GM18502 (cell line): Measurements from ENCODE around the gene CLK2.

Experiments used
- ATAC-seq: cut with Tn5 transposase; IDR thresholded peaks from one replicate; pipeline ENCODE4 v1.9.1; 2021; ENCODE audit warnings: mild to moderate bottlenecking; ENCODE audit not compliant: unreplicated experiment, poor library complexity

The CLK2 gene

GRCh38 chr1:155269381-155269780 lies 3.9 kb downstream of the CLK2 start:
- no peak for ATAC-seq

DNA sequence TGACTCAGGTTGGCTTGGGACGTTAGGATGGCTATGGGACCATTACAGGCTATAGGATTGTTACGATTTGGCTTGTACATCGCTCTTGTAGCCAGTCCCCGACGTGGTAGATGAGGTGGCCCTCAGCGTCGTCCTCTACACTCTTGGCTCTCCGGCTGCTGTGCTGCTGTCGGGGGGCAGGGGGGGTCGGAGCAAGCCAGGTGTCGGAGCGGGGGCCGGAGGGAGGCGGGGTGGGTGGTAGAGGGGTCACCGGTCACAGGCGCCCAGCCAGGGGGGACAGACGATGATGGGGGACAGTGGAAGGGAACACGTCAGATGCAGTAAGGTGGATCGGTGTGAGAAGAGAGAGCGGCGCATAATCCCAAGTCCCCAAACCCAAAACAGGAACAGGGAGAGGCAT lies 4.7 kb downstream of the CLK2 start:
- no peak for ATAC-seq

- no peak for ATAC-seq
These were observed 5.9 kb downstream of the CLK2 start for GRCh38 chr1:155267373-155267772.

DNA sequence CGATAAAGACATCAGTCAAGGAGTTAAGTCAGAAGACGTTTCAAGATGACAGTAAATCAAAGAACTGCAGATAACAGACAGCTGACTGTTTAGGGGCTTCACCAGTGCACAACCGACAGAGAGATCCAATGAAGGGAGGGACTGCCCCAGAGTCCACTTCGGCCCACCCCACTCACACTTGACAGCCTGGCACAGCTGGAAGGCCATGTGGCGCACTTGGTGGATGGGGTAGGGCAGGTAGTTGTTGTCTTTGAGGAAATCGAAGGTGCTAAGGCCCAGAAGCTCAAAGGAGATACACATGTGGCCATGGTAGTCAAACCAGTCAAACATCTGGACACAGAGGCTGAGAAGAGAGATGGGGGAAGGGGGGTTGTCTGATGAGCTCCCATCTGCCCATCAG lies 6.8 kb downstream of the CLK2 start:
- no peak for ATAC-seq

- ATAC-seq = no peak
These were observed 10.2 kb downstream of the CLK2 start for GRCh38 chr1:155263067-155263466.

GRCh38 chr1:155261852-155262673 lies 11.2 kb downstream of the CLK2 start, which contains the start of gene SCAMP3:
SCAMP3 (minus strand) TSS chr1:155262360; CDS start chr1:155262151, 209 bp downstream.
- ATAC-seq = peak; percentile 88

DNA sequence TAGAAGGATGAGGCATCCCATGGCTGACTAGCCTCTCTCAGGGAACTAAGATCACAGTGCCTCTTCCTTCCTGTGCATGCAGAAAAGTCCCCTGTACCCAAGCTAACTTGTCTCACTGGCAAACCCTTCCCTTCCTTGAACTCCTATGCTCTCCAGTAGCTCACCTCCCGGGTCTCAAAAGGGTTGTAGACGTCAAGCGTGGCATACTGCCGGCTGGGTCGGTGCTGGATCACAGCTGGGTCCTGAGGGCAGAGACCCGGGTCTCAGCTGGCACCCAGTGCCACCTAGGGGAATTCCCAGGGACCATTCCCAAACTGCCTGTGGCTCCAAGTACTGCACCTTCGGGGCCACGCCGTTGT lies 11.8 kb downstream of the CLK2 start:
- ATAC-seq = no peak

- ATAC-seq = no peak
These were observed 13.0 kb downstream of the CLK2 start for GRCh38 chr1:155260276-155260675.

GRCh38 chr1:155256058-155256852 lies 17.0 kb downstream of the CLK2 start:
- no peak for ATAC-seq

GRCh38 chr1:155255243-155256007 lies 17.9 kb downstream of the CLK2 start, which contains the start of gene ENTREP3:
ENTREP3 (minus strand) TSS chr1:155255483; CDS start chr1:155254877, 606 bp downstream.
- peak; percentile 55 for ATAC-seq

- ATAC-seq = no peak
These were observed 18.5 kb downstream of the CLK2 start for GRCh38 chr1:155254714-155255242.

DNA sequence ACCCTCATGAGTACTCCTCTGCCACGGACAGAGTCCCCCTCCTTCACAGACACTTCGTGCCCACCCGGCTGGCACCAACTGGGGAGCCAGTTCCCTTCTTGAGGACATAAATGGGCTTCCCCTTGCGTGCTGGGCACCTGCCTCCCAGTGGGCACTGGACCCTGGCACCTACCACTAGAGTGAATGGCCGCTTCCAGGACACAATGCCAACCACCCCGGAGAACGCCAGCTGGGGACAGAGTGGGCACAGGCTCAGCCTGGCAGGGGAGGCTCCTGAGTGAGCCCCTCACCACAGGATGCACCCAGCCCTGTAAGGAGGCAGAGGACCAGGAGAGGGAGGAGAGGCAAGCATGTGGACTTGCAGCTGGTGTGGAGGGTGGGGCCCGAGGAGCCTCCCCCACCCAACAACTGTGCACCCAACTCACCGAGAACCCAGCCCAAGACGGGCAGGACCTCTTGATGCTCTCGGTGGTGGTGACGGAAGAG lies 19.0 kb downstream of the CLK2 start:
- ATAC-seq = no peak

GRCh38 chr1:155253797-155254196 lies 19.5 kb downstream of the CLK2 start:
- no peak for ATAC-seq

GRCh38 chr1:155253208-155253607 lies 20.1 kb downstream of the CLK2 start:
- no peak for ATAC-seq

DNA sequence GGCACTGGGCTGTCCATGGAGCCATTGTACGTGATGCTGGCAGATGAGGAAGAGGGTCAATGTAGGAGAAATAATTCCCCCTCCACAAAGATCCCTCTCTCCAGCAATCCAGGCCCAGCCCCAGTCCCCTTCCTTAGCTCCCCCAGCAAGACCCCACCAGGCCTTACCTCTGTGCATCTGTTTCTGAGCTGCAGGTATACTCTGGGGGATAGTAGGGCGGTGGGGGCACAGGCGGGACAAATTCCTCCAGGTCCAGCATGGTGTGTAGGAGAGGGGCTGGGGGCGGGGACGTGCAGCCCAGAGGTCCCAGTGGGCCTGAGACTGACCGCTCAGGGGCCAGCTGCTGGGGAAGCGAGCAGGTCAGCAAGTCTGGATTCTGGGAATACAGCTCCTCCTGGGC lies 21.7 kb downstream of the CLK2 start:
- ATAC-seq = no peak

GRCh38 chr1:155250633-155251449 lies 22.5 kb downstream of the CLK2 start:
- ATAC-seq = peak; percentile 76

DNA sequence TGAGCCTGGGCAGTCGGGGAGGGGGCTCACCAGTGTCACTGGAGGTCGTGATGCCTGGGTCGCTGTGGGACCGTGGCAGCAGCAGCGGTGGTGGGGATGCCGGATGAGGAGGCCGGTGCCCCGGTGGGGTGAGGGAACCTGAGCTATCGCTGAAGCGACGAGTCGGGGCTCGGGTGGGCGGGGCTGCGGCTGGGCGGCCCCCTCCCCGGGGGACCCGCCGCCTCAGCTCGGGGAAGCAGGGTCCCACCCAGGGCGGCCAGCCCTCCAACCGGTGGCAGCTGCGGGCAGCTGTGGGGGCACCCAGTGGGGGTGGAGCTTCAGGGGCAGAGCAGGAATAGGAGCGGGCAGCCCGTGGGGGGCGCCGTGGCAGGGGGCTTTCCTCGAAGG lies 23.1 kb downstream of the CLK2 start:
- ATAC-seq = peak; percentile 22

GRCh38 chr1:155247667-155248553 lies 25.4 kb downstream of the CLK2 start:
- ATAC-seq = no peak
